Lung (tissue), 12 donors: ENCODE data around the gene HOXB1. TPM values are rescaled to one million over a fixed set of nuclear protein-coding genes. Genes with fewer than 3 reads are reported as not detected.

Experiments used
- ATAC-seq: fragments of 200-7000 bp; cut with Tn5 transposase; one replicate; pipeline ENCODE4 v1.9.1; 2020; ENCODE audit warnings: moderate number of reproducible peaks; ENCODE audit not compliant: insufficient read depth, low FRiP score
- DNase-seq, 3 donors: peaks; one replicate each; pipeline ENCODE4 v3.0.0-alpha.2; 2013 to 2017
- H3K27ac ChIP-seq, 2 donors: one replicate each; pipeline ENCODE4 v1.5.1; 2013; ENCODE audit warnings: mild to moderate bottlenecking in 2 of 2, moderate library complexity in 2 of 2, control low read depth in 1 of 2, inconsistent platforms in 1 of 2, low read depth in 1 of 2, low read length in 1 of 2
- H3K27me3 ChIP-seq, 3 donors: one replicate each; pipeline ENCODE4 v1.5.1; 2013; ENCODE audit warnings: low read length in 2 of 3; ENCODE audit not compliant: control insufficient read depth in 3 of 3, insufficient read depth in 3 of 3
- H3K36me3 ChIP-seq, 4 donors: one replicate each; pipeline ENCODE4 v1.5.1; 2013; ENCODE audit warnings: low read length in 4 of 4, mild to moderate bottlenecking in 1 of 4, moderate library complexity in 1 of 4; ENCODE audit not compliant: control insufficient read depth in 4 of 4, insufficient read depth in 4 of 4
- H3K4me1 ChIP-seq, 5 donors: one replicate each; pipeline ENCODE4 v1.5.1; 2013; ENCODE audit warnings: low read length in 5 of 5, mild to moderate bottlenecking in 2 of 5, moderate library complexity in 1 of 5; ENCODE audit not compliant: control insufficient read depth in 5 of 5, insufficient read depth in 5 of 5
- H3K4me3 ChIP-seq: one replicate; pipeline ENCODE4 v1.5.1; 2013; ENCODE audit warnings: mild to moderate bottlenecking, control low read depth, moderate library complexity
- H3K9ac ChIP-seq, 2 donors: one replicate each; pipeline ENCODE4 v1.5.1; 2013; ENCODE audit warnings: low read length in 2 of 2, control low read depth in 1 of 2; ENCODE audit not compliant: insufficient read depth in 1 of 2
- H3K9me3 ChIP-seq, 4 donors: one replicate each; pipeline ENCODE4 v1.5.1; 2013; ENCODE audit warnings: low read length in 3 of 4, mild to moderate bottlenecking in 1 of 4, moderate library complexity in 1 of 4; ENCODE audit not compliant: control insufficient read depth in 4 of 4, insufficient read depth in 3 of 4
- WGBS, 2 donors: extraction: QIAGEN DNeasy Blood & Tissue Kit; methylation state at CpG; one replicate each; pipeline ENCODE4 v1.1.7; 2013; 5-methylcytosine and 5-hydroxymethylcytosine counted together
- polyA plus RNA-seq, 2 donors: library from polyadenylated mRNA; stranded (reverse); fragments of 200-250 nt; gene quantifications; one replicate each; pipeline ENCODE4 v1.2.1, GENCODE V29; 2013
- total RNA-seq, 2 donors: library from RNA; depleted of rRNA in 1 of 2; stranded (reverse); fragments of >200 nt in 1 of 2; gene quantifications; one replicate each; pipeline ENCODE4 v1.2.1, GENCODE V29; 2014 to 2021
- TF ChIP-seq, protein P1 (sequence below): IDR thresholded peaks from 2 replicates; pipeline ENCODE4 v1.5.1; 2012; ENCODE audit warnings: mild to moderate bottlenecking; ENCODE audit errors: control extremely low read depth, extremely low read depth
- donor health status: control.
- donor health status: control.
- donor health status: Bipolar disorder and iron deficiency.
- donor health status: healthy.
- donor health status: DM: yes; HTN: yes; CAD: no.

Gene HOXB1
- total and polyA plus RNA-seq, 4 donors = not detected

DNA sequence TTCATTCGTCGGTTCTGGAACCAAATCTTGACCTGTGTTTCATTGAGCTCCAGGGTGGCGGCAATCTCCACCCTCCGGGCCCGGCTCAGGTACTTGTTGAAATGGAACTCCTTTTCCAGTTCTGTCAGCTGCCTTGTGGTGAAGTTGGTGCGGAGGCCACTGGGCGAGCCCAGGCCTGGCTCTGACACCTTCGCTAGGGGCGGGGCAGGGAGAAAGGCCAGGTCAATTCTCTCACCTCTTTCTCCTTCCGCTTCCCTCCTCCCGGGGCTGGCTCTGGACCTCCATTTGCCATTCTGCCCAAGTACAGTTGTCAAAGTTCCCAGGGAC lies 1.2 kb downstream of the HOXB1 start:
- TF ChIP-seq, protein P1, sequence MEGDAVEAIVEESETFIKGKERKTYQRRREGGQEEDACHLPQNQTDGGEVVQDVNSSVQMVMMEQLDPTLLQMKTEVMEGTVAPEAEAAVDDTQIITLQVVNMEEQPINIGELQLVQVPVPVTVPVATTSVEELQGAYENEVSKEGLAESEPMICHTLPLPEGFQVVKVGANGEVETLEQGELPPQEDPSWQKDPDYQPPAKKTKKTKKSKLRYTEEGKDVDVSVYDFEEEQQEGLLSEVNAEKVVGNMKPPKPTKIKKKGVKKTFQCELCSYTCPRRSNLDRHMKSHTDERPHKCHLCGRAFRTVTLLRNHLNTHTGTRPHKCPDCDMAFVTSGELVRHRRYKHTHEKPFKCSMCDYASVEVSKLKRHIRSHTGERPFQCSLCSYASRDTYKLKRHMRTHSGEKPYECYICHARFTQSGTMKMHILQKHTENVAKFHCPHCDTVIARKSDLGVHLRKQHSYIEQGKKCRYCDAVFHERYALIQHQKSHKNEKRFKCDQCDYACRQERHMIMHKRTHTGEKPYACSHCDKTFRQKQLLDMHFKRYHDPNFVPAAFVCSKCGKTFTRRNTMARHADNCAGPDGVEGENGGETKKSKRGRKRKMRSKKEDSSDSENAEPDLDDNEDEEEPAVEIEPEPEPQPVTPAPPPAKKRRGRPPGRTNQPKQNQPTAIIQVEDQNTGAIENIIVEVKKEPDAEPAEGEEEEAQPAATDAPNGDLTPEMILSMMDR = no peak
- Histone ChIP-seq H3K9ac (no peak overlapping the region), H3K27ac (no peak overlapping the region), H3K4me1 (peaks cover 0 to 26% (median 6%) of the 10 kb centered on the region in 5 donors), H3K27me3 (peaks cover 0 to 61% (median 3%) of the 10 kb centered on the region in 3 donors), H3K4me3 (no peak overlapping the region), H3K9me3 (no peaks in the 10 kb centered on the region), H3K36me3 (no peaks in the 10 kb centered on the region)
- DNase-seq = no peak
- 77 to 84% methylated on average over 11 of the region's 11 CpGs for WGBS, 2 donors
- ATAC-seq = no peak

DNA sequence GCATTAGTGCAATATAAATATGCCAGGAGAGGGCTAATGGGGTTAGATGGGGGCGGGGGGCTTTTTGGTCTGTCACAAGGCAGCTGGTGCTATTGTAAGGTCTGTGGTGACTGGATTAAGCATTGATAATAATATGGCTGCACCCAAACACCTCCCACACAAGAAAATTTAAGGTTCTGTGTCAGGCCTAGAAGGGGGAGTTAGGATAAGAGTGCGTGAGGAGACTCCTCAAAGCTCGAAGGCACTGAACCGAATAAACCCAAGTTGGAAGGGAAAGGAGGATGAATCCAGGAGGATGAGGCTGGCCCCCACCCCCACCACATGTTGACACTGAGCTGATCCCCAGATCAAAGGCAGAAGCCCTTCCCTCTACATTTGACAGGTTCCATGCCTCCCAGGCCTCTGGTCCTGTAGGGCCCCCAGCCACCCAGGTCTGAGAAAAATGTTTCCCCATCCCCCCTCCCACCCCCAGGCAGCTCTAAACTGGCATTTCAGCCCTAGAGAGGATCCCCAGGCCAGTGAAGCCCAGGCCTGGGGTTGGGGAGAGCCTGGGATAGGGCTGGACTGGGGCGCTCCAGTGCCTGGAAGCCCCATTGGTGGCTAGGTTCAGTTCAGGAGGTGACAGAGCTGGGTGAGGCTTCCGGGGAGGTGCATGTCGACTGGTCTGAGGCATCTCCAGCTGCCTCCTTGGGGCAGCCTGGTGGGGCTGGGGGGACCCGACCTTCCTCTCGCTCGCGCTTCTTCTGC lies 1.7 kb downstream of the HOXB1 start:
- Histone ChIP-seq H3K27ac (no peak overlapping the region), H3K36me3 (no peaks in the 10 kb centered on the region), H3K9me3 (no peaks in the 10 kb centered on the region), H3K4me1 (peaks cover 0 to 26% (median 6%) of the 10 kb centered on the region in 5 donors), H3K27me3 (peaks cover 0 to 64% (median 3%) of the 10 kb centered on the region in 3 donors), H3K4me3 (no peak overlapping the region), H3K9ac (no peak overlapping the region)
- 82 to 83% methylated on average over 11 of the region's 11 CpGs for WGBS, 2 donors
- ATAC-seq (no peak), DNase-seq (no peak)
- TF ChIP-seq, protein P1 = no peak

DNA sequence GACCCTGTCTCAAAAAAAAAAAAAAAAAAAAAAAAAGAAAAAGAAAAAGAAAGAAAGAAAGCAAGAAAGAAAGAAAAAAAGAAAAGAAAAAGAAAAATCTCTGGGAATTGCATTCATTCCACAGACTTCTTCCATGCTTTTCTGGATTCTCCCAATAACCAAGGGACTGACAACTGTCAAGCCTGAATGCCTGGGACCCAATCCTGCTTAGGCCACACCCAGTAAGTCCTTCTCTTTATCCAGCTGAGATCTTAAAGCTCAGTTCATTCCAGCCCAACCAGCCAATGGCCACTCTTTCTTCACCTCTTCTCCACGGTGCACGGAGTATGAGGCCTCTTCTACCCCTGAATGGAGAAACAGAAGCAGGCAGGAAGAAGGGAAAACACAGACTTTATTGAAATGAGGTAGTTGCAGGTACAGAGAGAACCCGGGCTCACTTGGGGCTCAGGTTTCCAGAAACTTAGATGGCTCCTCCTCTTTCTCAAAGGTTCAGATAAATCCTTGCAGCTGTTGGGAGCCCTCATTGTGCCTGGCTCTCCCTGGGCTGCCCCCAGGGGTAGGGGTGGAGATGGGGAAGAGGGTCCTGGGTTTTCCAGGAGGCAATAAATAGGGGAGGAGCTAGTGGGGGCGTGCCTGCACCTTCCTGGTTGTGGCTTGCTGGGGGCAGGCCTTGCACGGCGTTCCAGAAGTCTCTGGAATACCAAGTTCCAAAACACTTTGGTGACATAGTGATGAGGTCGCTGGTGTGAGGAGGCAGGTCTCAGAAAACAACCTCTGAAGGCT lies 2.5 kb downstream of the HOXB1 start:
- H3K9me3 ChIP-seq = no peaks in the 10 kb centered on the region
- ATAC-seq = no peak
- no peaks in the 10 kb centered on the region for H3K36me3 ChIP-seq
- peaks cover 0 to 70% (median 3%) of the 10 kb centered on the region in 3 donors for H3K27me3 ChIP-seq
- no peak overlapping the region for H3K4me3 ChIP-seq
- no peak overlapping the region for H3K9ac ChIP-seq
- 48 to 60% methylated on average over 7 of the region's 7 CpGs for WGBS, 2 donors
- peaks cover 0 to 29% (median 8%) of the 10 kb centered on the region in 5 donors for H3K4me1 ChIP-seq
- TF ChIP-seq, protein P1 = no peak
- peak in 1 of 3 donors; percentile 34 for DNase-seq
- H3K27ac ChIP-seq = no peak overlapping the region
